ENCODE data around the gene RRAS. TPM values are rescaled to one million over a fixed set of nuclear protein-coding genes. Genes with fewer than 3 reads are reported as not detected.

The RRAS gene
- total RNA-seq = 10 to 100 TPM; 28.7 to 62.8 (median 37.6) TPM
- polyA plus RNA-seq = 10 to 100 TPM; 24.2 to 63.4 TPM
- long read RNA-seq, donor 1, transcript RRAS-201 (6 exons, 1,044 nt) = major isoform, 5 of 9 reads
- long read RNA-seq, donor 1, partial matches to known transcripts = 4 of 9 reads
- long read RNA-seq, donor 1, other reads (novel, unspliced or antisense) = 0 of 9 reads
- long read RNA-seq, donor 2, transcript RRAS-201 (6 exons, 1,044 nt) = major isoform, 9 of 9 reads
- long read RNA-seq, donor 2, partial matches to known transcripts = 0 of 9 reads
- long read RNA-seq, donor 2, other reads (novel, unspliced or antisense) = 0 of 9 reads
- long read RNA-seq, donor 3, transcript RRAS-201 (6 exons, 1,044 nt) = major isoform, 87 of 96 reads
- long read RNA-seq, donor 3, partial matches to known transcripts = 8 of 96 reads
- long read RNA-seq, donor 3, other reads (novel, unspliced or antisense) = 1 of 96 reads

DNA sequence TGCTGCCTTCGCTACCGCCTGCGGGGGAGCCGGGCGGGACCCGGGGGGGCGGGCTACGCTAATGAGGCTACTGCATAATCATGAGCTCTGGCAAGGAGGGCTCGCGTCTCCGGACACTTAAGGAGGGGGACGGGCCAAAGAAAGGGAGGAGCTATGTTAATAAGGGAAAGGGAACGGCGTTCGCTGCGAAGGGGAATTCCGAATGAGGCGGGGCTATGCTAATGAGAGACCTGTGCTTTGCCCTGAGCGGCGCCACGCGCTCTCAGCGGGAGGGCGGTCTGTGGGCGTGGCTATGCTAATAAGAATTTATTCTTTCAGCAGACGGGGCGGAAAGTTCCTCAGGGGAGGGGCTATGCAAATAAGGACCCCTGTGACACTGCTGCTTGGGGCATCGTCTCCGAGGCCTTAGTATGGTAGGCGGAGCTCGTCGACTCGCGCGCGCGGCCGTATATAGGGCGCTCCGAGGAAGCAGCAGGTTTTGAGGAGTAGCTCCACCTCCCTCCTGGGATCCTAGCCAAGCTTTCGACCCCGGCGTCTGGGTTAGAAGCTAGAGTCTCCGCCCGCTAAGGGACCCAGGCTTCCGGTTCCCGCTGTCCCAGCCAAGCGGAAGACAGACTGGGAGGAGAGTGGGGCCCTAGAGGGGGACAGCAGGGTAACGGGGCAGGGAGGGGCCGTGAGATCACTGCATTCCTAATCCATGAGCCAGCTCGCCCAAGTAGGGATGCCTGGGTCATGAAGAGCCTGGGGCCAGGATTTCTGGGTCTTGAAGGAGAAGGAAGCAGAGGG, at the start of gene RRAS:
RRAS (minus strand) TSS at position 31 of the 786 bp plus-strand sequence. CDS start 45 bp downstream, outside the sequence.
- H3K4me3 ChIP-seq = peak within 1 kb of the TSS; percentile 80
- H3K9me3 ChIP-seq = no peaks in the 10 kb centered on the region
- H3K27me3 ChIP-seq = no peaks in the 10 kb centered on the region
- peaks cover 12% of the 10 kb centered on the region for H3K4me1 ChIP-seq (ENCODE audit: insufficient read depth)
- TF ChIP-seq, protein P1, sequence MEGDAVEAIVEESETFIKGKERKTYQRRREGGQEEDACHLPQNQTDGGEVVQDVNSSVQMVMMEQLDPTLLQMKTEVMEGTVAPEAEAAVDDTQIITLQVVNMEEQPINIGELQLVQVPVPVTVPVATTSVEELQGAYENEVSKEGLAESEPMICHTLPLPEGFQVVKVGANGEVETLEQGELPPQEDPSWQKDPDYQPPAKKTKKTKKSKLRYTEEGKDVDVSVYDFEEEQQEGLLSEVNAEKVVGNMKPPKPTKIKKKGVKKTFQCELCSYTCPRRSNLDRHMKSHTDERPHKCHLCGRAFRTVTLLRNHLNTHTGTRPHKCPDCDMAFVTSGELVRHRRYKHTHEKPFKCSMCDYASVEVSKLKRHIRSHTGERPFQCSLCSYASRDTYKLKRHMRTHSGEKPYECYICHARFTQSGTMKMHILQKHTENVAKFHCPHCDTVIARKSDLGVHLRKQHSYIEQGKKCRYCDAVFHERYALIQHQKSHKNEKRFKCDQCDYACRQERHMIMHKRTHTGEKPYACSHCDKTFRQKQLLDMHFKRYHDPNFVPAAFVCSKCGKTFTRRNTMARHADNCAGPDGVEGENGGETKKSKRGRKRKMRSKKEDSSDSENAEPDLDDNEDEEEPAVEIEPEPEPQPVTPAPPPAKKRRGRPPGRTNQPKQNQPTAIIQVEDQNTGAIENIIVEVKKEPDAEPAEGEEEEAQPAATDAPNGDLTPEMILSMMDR (IDR thresholded peaks at IDR 0.05) = no peak
- TF ChIP-seq EP300 (IDR thresholded peaks at IDR 0.05) (peak; percentile 81), POLR2A (IDR thresholded peaks at IDR 0.05) (peak; percentile 97)
- intact Hi-C loops (cut with DNase I) = loop anchor here in 1 of 4 donors (5.0 kb wide), 1 partner anchor 37 kb away; the partner anchor contains the start of gene PRMT1
- H3K27ac ChIP-seq = peak within 1 kb of the TSS; percentile 98 to 100
- no peaks in the 10 kb centered on the region for H3K36me3 ChIP-seq
- 0 to 1% (median 0%) methylated on average over 43 to 51 of the region's 51 CpGs for WGBS, 3 donors
- peak; percentile 98 to 100 (median 99) for DNase-seq

DNA sequence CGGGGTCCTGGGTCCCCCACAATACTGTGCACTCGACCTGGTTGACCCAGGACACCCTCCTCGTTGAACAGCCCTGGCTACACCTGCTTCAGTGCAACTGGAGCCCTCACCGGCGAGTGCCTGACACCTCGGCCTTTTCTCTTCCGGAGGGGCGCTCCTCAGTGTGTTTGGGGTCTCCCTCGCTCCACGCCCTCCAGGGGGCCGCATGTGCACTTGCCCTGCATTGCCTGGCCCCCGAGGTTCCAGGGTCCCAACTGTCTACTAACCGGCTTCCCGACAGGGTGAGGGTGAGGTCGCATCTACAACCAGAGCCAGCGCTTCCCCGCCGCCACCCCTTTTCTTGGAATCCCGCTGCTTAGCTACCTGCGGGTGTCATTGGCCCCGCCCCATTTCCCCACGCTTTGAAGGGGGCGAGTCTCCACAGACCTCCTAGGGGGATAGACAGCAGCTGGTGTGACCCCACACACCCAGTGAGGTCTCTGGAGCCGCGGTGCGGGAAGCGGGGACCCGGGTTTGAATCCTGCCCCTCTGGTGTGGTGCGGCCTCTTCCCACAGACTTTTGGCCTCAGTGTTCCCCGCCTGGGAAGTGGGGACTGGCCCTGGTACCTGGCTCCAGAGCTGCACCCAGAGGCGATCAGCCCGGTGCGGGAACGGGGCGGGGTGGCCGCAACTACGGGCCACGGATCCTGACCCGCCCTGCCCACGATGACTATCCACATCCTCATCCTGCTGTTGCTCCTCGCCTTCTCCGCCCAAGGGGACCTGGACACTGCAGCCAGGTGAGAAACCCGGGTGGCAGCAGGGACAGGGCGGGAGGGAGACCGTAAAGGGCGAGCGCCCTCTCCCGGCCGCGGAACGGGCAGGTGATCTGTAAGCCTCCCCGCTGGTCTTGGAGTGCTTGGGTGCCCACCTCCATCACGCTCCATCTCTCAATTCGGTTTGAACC, 49.5 kb upstream of the RRAS start, which contains the start of gene ADM5:
ADM5 (plus strand) TSS at position 462 of the 946 bp plus-strand sequence; CDS start at position 706, 244 bp downstream.
- 24 to 29% (median 26%) methylated on average over 41 to 54 of the region's 54 CpGs for WGBS, 3 donors
- H3K4me1 ChIP-seq (ENCODE audit: insufficient read depth) = no peaks in the 10 kb centered on the region
- no peaks in the 10 kb centered on the region for H3K36me3 ChIP-seq
- no peaks in the 10 kb centered on the region for H3K9me3 ChIP-seq
- TF ChIP-seq, protein P1 (IDR thresholded peaks at IDR 0.05) = peak in 1 of 3 donors; percentile 32
- TF ChIP-seq EP300 (IDR thresholded peaks at IDR 0.05) = no peak
- peak within 1 kb of the TSS; percentile 39 for H3K4me3 ChIP-seq
- intact Hi-C loops (cut with DNase I) = loop anchor here in 1 of 4 donors (2.0 to 10.0 kb wide), 3 partner anchors 67 to 215 kb away; partner anchors contain the start of genes FLT3LG and PRR12
- H3K27ac ChIP-seq = peak within 1 kb of the TSS; percentile 8 to 10
- no peaks in the 10 kb centered on the region for H3K27me3 ChIP-seq
- peak in 4 of 5 donors; percentile 57 to 68 (median 62) for DNase-seq

DNA sequence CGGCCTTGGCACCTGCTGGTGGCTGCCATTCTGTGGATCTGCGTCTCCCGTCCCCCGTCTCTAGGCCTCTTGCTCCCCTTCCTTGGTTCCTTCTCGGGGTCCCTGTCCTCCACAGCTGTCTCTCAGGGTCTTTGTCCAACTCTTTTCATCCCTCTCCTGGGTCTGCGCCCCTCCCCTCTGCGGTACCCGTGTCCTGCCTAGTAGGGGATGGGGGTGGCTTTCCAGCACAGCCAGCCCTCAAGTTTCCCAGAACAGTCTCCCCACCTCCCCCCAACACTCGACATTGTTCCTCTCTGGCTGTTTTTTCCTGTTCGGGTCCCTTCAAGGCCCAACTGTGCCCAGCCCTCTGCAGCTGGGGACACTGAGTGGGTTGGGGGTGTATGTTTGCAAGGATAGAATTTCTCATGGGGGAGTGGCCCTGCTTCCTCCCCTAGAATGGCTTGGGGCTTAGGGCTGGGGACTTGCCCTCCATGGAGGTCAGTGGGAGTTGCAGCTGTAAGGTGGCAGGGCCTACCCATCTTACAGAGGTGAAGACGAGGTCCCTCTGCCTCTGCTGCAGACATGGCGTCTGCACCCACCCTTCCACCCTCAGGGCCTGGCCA, 48.7 kb upstream of the RRAS start:
- 70 to 78% (median 75%) methylated on average over 12 of the region's 12 CpGs for WGBS, 3 donors
- TF ChIP-seq POLR2A (IDR thresholded peaks at IDR 0.05) (no peak), EP300 (IDR thresholded peaks at IDR 0.05) (no peak)
- TF ChIP-seq, protein P1 (IDR thresholded peaks at IDR 0.05) = no peak
- DNase-seq = no peak
- Histone ChIP-seq H3K4me3 (no peak overlapping the region), H3K9me3 (no peaks in the 10 kb centered on the region), H3K27ac (no peak overlapping the region), H3K36me3 (no peaks in the 10 kb centered on the region), H3K27me3 (no peaks in the 10 kb centered on the region), H3K4me1 (ENCODE audit: insufficient read depth) (no peaks in the 10 kb centered on the region)
- intact Hi-C loops (cut with DNase I) = loop anchor here in 1 of 4 donors (10.0 kb wide), 2 partner anchors 94 to 214 kb away; partner anchors contain the start of genes FLT3LG and PRR12

Measured in ovary (tissue), 10 donors.